Fibroblast of lung (primary cell): Measurements from ENCODE around the gene SRSF7. TPM values are rescaled to one million over a fixed set of nuclear protein-coding genes. Genes with fewer than 3 reads are reported as not detected.
"Not testable (repeated sequence)": the region's sequence is repeated elsewhere in the genome, so short reads cannot be mapped to it uniquely, and the experiment has no call there.

Source experiments
- DNase-seq, 2 donors: peaks; one replicate each; pipeline versions ENCODE4 v3.0.0 to v3.0.0-alpha.2; 2010; ENCODE audit warnings: low read depth in 2 of 2
- H2AFZ ChIP-seq: 2 replicates; pipeline ENCODE4 v1.5.1; 2012; ENCODE audit warnings: low read length, control low read depth, inconsistent platforms
- H3K27ac ChIP-seq: 2 replicates; pipeline ENCODE4 v1.5.1; 2011; ENCODE audit warnings: low read length, control low read depth; ENCODE audit not compliant: insufficient read depth
- H3K27me3 ChIP-seq: 2 replicates; pipeline ENCODE4 v1.5.1; 2011; ENCODE audit warnings: mild to moderate bottlenecking, low read length; ENCODE audit not compliant: control insufficient read depth, insufficient read depth
- H3K36me3 ChIP-seq: 2 replicates; pipeline ENCODE4 v1.5.1; 2011; ENCODE audit warnings: low read length; ENCODE audit not compliant: control insufficient read depth, insufficient read depth
- H3K4me1 ChIP-seq: 2 replicates; pipeline ENCODE4 v1.5.1; 2011; ENCODE audit warnings: low read length; ENCODE audit not compliant: control insufficient read depth, insufficient read depth; ENCODE audit errors: extremely low read depth
- H3K4me2 ChIP-seq: 2 replicates; pipeline ENCODE4 v1.5.1; 2011; ENCODE audit warnings: low read length, control low read depth; ENCODE audit not compliant: insufficient read depth; ENCODE audit errors: extremely low read depth
- H3K4me3 ChIP-seq, 4 experiments: fragments of 200-600 bp in 1 of 4; sonication (generic) in 1 of 4; replicated peaks in 1 of 4; 2 replicates each; pipeline ENCODE4 v1.5.1; 2011 to 2016; ENCODE audit warnings: low read length in 4 of 4, low read depth in 3 of 4, mild to moderate bottlenecking in 3 of 4, control low read depth in 2 of 4, inconsistent platforms in 1 of 4, mixed read lengths in 1 of 4; ENCODE audit not compliant: insufficient read depth in 1 of 4; ENCODE audit errors: control extremely low read depth in 1 of 4
- H3K79me2 ChIP-seq: 2 replicates; pipeline ENCODE4 v1.5.1; 2012; ENCODE audit warnings: mild to moderate bottlenecking, low read length, inconsistent platforms; ENCODE audit not compliant: control insufficient read depth, insufficient read depth
- H3K9ac ChIP-seq: 2 replicates; pipeline ENCODE4 v1.5.1; 2011; ENCODE audit warnings: mild to moderate bottlenecking, low read length, control low read depth; ENCODE audit not compliant: insufficient read depth
- H3K9me3 ChIP-seq: 2 replicates; pipeline ENCODE4 v1.5.1; 2012; ENCODE audit warnings: low read depth, low read length; ENCODE audit not compliant: control insufficient read depth, insufficient read depth
- H4K20me1 ChIP-seq: 2 replicates; pipeline ENCODE4 v1.5.1; 2011; ENCODE audit warnings: low read length; ENCODE audit not compliant: control insufficient read depth, insufficient read depth; ENCODE audit errors: extremely low read depth
- CTCF ChIP-seq, 2 donors: IDR thresholded peaks in 1 of 2; conservative IDR thresholded peaks in 1 of 2; 1 replicate in 1 of 2; 2 replicates in 1 of 2; pipeline ENCODE4 v1.5.1; 2011 to 2012; ENCODE audit warnings: low read length in 2 of 2, control low read depth in 1 of 2, inconsistent platforms in 1 of 2, low read depth in 1 of 2, mild to moderate bottlenecking in 1 of 2
- EZH2 ChIP-seq: IDR thresholded peaks from 2 replicates; pipeline ENCODE4 v1.5.1; 2012; ENCODE audit warnings: low read length, control low read depth, mild to moderate bottlenecking; ENCODE audit errors: missing control alignments
- polyA plus RNA-seq, 2 donors: library from polyadenylated mRNA; depleted of rRNA in 1 of 2; stranded (reverse) in 1 of 2; unstranded in 1 of 2; fragments of >200 nt; gene quantifications; 2 replicates each; pipeline ENCODE4 v1.2.1, GENCODE V29; 2011 to 2012; ENCODE audit warnings: missing spikeins in 1 of 2
- total RNA-seq: library from RNA; depleted of rRNA; stranded (reverse); fragments of >200 nt; gene quantifications from 2 replicates; pipeline ENCODE4 v1.2.1, GENCODE V29; 2014

The SRSF7 gene
- total and polyA plus RNA-seq, 2 donors (not counting 1 experiment from before 2014, with no cell fraction given): 118 to 193 TPM

- no peak for DNase-seq
- no peaks in the 10 kb centered on the region for H3K9me3 ChIP-seq
- H3K4me1 ChIP-seq: no peaks in the 10 kb centered on the region
- TF ChIP-seq CTCF (conservative IDR thresholded peaks at IDR 0.05 in 1 of 2, IDR thresholded peaks at IDR 0.05 in 1 of 2; ENCODE audit: low read depth in 1 of 2, low read length in 2 of 2) (no peak), EZH2 (no peak)
- no peak overlapping the region for H3K27ac ChIP-seq
- no peak overlapping the region for H3K9ac ChIP-seq
- H3K4me2 ChIP-seq: no peak overlapping the region
- H2AFZ ChIP-seq: no peak overlapping the region
- H4K20me1 ChIP-seq: peaks cover 2% of the 10 kb centered on the region
- H3K27me3 ChIP-seq: no peaks in the 10 kb centered on the region
- no peaks in the 10 kb centered on the region for H3K36me3 ChIP-seq
- no peaks in the 10 kb centered on the region for H3K79me2 ChIP-seq
- no peak overlapping the region for H3K4me3 ChIP-seq
Observed at GRCh38 chr2:38709567-38710194, 41.5 kb downstream of the SRSF7 start.

GRCh38 chr2:38708900-38709566, 42.1 kb downstream of the SRSF7 start:
- Histone ChIP-seq H4K20me1 (peaks cover 2% of the 10 kb centered on the region), H3K4me2 (no peak overlapping the region), H3K79me2 (no peaks in the 10 kb centered on the region), H3K27me3 (no peaks in the 10 kb centered on the region), H3K4me3 (no peak overlapping the region), H3K27ac (no peak overlapping the region), H3K36me3 (no peaks in the 10 kb centered on the region), H3K9me3 (no peaks in the 10 kb centered on the region), H3K4me1 (no peaks in the 10 kb centered on the region), H3K9ac (no peak overlapping the region), H2AFZ (no peak overlapping the region)
- no peak for DNase-seq
- no peak for TF ChIP-seq EZH2
- TF ChIP-seq CTCF (conservative IDR thresholded peaks at IDR 0.05 in 1 of 2, IDR thresholded peaks at IDR 0.05 in 1 of 2; ENCODE audit: low read depth in 1 of 2, low read length in 2 of 2): no peak

- not testable (repeated sequence) for H3K36me3 ChIP-seq
Observed at GRCh38 chr2:38708491-38708890, 42.7 kb downstream of the SRSF7 start.

More at GRCh38 chr2:38708491-38708890, 42.7 kb downstream of the SRSF7 start:
- H3K4me1 ChIP-seq, H4K20me1 ChIP-seq, H3K9me3 ChIP-seq, H3K79me2 ChIP-seq, H3K4me3 ChIP-seq, H3K27ac ChIP-seq, H3K9ac ChIP-seq, H3K27me3 ChIP-seq, H2AFZ ChIP-seq, H3K4me2 ChIP-seq, DNase-seq: not testable (repeated sequence)
